Panc1 (cell line): ENCODE data around the gene SLC27A4.

Experiments
- CTCF ChIP-seq: fragments of 450-650 bp; IDR thresholded peaks from 2 replicates; pipeline ENCODE4 v1.5.1; 2017; ENCODE audit warnings: mild to moderate bottlenecking
- POLR2AphosphoS5 ChIP-seq: IDR thresholded peaks from 2 replicates; pipeline ENCODE4 v1.6.1; 2012; ENCODE audit warnings: mild to moderate bottlenecking, low read depth, low read length, moderate library complexity
- TCF7L2 ChIP-seq: IDR thresholded peaks from 2 replicates; pipeline ENCODE4 v1.6.1; 2011; ENCODE audit warnings: mild to moderate bottlenecking, low read depth, low read length, inconsistent platforms
- TF ChIP-seq, protein P1 (sequence below), 2 experiments: IDR thresholded peaks; 2 replicates each; pipeline ENCODE4 v1.6.1; 2011 to 2012; ENCODE audit warnings: low read depth in 2 of 2, control low read depth in 1 of 2, low read length in 1 of 2, mild to moderate bottlenecking in 1 of 2, moderate library complexity in 1 of 2; ENCODE audit not compliant: insufficient read depth in 1 of 2

GRCh38 chr9:128408963-128409431 is 68.7 kb downstream of the SLC27A4 start:
- TF ChIP-seq CTCF (no peak), TCF7L2 (no peak), POLR2AphosphoS5 (no peak)
- TF ChIP-seq, protein P1, sequence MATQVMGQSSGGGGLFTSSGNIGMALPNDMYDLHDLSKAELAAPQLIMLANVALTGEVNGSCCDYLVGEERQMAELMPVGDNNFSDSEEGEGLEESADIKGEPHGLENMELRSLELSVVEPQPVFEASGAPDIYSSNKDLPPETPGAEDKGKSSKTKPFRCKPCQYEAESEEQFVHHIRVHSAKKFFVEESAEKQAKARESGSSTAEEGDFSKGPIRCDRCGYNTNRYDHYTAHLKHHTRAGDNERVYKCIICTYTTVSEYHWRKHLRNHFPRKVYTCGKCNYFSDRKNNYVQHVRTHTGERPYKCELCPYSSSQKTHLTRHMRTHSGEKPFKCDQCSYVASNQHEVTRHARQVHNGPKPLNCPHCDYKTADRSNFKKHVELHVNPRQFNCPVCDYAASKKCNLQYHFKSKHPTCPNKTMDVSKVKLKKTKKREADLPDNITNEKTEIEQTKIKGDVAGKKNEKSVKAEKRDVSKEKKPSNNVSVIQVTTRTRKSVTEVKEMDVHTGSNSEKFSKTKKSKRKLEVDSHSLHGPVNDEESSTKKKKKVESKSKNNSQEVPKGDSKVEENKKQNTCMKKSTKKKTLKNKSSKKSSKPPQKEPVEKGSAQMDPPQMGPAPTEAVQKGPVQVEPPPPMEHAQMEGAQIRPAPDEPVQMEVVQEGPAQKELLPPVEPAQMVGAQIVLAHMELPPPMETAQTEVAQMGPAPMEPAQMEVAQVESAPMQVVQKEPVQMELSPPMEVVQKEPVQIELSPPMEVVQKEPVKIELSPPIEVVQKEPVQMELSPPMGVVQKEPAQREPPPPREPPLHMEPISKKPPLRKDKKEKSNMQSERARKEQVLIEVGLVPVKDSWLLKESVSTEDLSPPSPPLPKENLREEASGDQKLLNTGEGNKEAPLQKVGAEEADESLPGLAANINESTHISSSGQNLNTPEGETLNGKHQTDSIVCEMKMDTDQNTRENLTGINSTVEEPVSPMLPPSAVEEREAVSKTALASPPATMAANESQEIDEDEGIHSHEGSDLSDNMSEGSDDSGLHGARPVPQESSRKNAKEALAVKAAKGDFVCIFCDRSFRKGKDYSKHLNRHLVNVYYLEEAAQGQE (IDR thresholded peaks at IDR 0.05; ENCODE audit: insufficient read depth in 1 of 2, low read depth in 2 of 2, low read length in 1 of 2), result no peak
